GM23248 (cell line): ENCODE data around the gene CST9L. TPM values are rescaled to one million over a fixed set of nuclear protein-coding genes. Genes with fewer than 3 reads are reported as not detected.

Source experiments
- DNase-seq: peaks from one replicate; pipeline ENCODE4 v3.0.0-alpha.2; 2015
- H2AFZ ChIP-seq: fragments of 200-600 bp; sonication (generic); 2 replicates; pipeline ENCODE4 v1.6.1; 2016; ENCODE audit warnings: antibody characterized with exemption
- H3F3A ChIP-seq: fragments of 200-600 bp; sonication (generic); 2 replicates; pipeline ENCODE4 v1.6.1; 2016; ENCODE audit warnings: mild to moderate bottlenecking, antibody characterized with exemption, mixed run types; ENCODE audit not compliant: insufficient read depth
- H3K27ac ChIP-seq: fragments of 200-600 bp; sonication (generic); 2 replicates; pipeline ENCODE4 v1.5.1; 2016; ENCODE audit warnings: mild to moderate bottlenecking
- H3K27me3 ChIP-seq: fragments of 200-600 bp; sonication (generic); replicated peaks from 2 replicates; pipeline ENCODE4 v1.6.1; 2016; ENCODE audit warnings: mild to moderate bottlenecking; ENCODE audit not compliant: insufficient read depth
- H3K36me3 ChIP-seq: fragments of 200-600 bp; sonication (generic); 2 replicates; pipeline ENCODE4 v1.6.1; 2016; ENCODE audit warnings: low read depth, mild to moderate bottlenecking
- H3K4me1 ChIP-seq: fragments of 200-600 bp; sonication (generic); 2 replicates; pipeline ENCODE4 v1.6.1; 2016; ENCODE audit warnings: mild to moderate bottlenecking; ENCODE audit not compliant: insufficient read depth
- H3K4me2 ChIP-seq: fragments of 200-600 bp; sonication (generic); one replicate; pipeline ENCODE4 v1.6.1; 2016; ENCODE audit warnings: mild to moderate bottlenecking; ENCODE audit not compliant: unreplicated experiment
- H3K4me3 ChIP-seq: fragments of 200-600 bp; sonication (generic); 2 replicates; pipeline ENCODE4 v1.5.1; 2016; ENCODE audit warnings: mild to moderate bottlenecking
- H3K79me2 ChIP-seq: fragments of 200-600 bp; sonication (generic); 2 replicates; pipeline ENCODE4 v1.6.1; 2016; ENCODE audit warnings: mild to moderate bottlenecking; ENCODE audit not compliant: insufficient read depth
- H3K9ac ChIP-seq: fragments of 200-600 bp; sonication (generic); 2 replicates; pipeline ENCODE4 v1.6.1; 2016; ENCODE audit warnings: mild to moderate bottlenecking
- H3K9me2 ChIP-seq: fragments of 200-600 bp; sonication (generic); 2 replicates; pipeline ENCODE4 v1.6.1; 2016; ENCODE audit warnings: mixed run types, mild to moderate bottlenecking, moderate library complexity; ENCODE audit not compliant: insufficient read depth
- H3K9me3 ChIP-seq: fragments of 200-600 bp; sonication (generic); one replicate; pipeline ENCODE4 v1.6.1; 2017; ENCODE audit warnings: low read depth
- H4K20me1 ChIP-seq: fragments of 200-600 bp; sonication (generic); 2 replicates; pipeline ENCODE4 v1.6.0; 2016; ENCODE audit not compliant: insufficient read depth
- EZH2 ChIP-seq: fragments of 200-600 bp; sonication (generic); IDR thresholded peaks from 2 replicates; pipeline ENCODE4 v1.6.1; 2018; ENCODE audit warnings: antibody characterized with exemption, mild to moderate bottlenecking; ENCODE audit not compliant: insufficient read depth, poor library complexity, severe bottlenecking
- EZH2phosphoT487 ChIP-seq: fragments of 200-600 bp; sonication (generic); IDR thresholded peaks from 2 replicates; pipeline ENCODE4 v1.6.1; 2018; ENCODE audit warnings: antibody characterized with exemption, moderate library complexity, mild to moderate bottlenecking, low read depth; ENCODE audit not compliant: insufficient read depth
- WGBS, 2 experiments: methylation state at CpG; one replicate each; pipeline ENCODE4 v1.1.6; 2015 to 2017; ENCODE audit warnings: low lambda C conversion rate in 2 of 2, low coverage in 1 of 2; ENCODE audit errors: missing lambda C conversion rate in 2 of 2; 5-methylcytosine and 5-hydroxymethylcytosine counted together
- in situ Hi-C: fragments of 300-500 bp; cut with MboI; formaldehyde crosslinking; loops from 2 replicates; pipeline ENCODE4 v1.15.0; 2020
- polyA plus RNA-seq: library from polyadenylated mRNA; unstranded; fragments of >200 nt; fragmentation: Nextera tagmentation; extraction: Ambion mirVana; gene quantifications from 2 replicates; pipeline ENCODE4 v1.2.1, GENCODE V29; 2016
- total RNA-seq: library from RNA; depleted of rRNA; stranded (reverse); fragments of >200 nt; shearing (Covaris generic); gene quantifications from 2 replicates; pipeline ENCODE4 v1.2.3, GENCODE V29; 2014

Gene CST9L
- total and polyA plus RNA-seq, 2 experiments from 2014 or later, result not detected

DNA sequence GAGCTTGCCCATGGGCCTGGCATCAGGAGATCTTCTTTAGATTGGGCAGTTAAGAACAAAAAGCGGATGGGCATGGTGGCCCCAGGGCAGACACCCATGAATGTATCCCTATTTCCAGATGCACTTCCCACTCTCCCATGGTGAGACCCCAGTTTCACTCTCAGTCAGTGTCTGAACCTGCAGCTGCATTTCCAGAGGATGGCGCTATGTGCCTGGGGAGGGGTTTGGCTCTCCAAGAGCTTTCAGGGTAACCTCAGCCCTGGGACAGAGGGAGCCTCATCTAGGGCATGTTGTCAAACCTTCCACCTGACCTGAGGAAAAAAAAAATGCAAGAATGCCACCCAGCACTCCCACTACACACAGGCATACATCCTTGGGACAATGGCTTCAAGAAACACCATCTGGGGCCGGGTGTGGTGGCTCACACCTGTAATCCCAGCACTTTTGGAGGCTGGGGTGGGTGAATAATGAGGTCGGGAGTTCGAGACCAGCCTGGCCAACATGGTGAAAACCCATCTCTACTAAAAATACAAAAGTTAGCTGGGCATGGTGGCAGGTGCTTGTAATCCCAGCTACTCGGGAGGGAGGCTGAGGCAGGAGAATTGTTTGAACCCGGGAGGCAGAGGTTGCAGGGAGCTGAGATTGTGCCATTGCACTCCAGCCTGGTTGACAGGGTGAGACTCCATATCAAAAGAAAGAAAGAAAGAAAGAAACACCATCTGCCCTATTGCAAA lies 1.9 kb downstream of the CST9L start:
- Histone ChIP-seq H3K9me3 (peaks cover 4% of the 10 kb centered on the region), H3K27ac (no peak overlapping the region), H3K4me2 (no peak overlapping the region), H3K36me3 (no peaks in the 10 kb centered on the region), H3F3A (no peaks in the 10 kb centered on the region), H3K9me2 (no peaks in the 10 kb centered on the region), H3K4me1 (no peaks in the 10 kb centered on the region), H3K4me3 (no peak overlapping the region), H3K27me3 (no peaks in the 10 kb centered on the region; the same call in 1 of the 2 replicates), H3K79me2 (no peaks in the 10 kb centered on the region), H4K20me1 (no peaks in the 10 kb centered on the region), H2AFZ (no peak overlapping the region), H3K9ac (no peak overlapping the region)
- in situ Hi-C loops, result no loop called here
- TF ChIP-seq EZH2phosphoT487, result no peak
- TF ChIP-seq EZH2, result no peak
- no peak for DNase-seq
- WGBS, 2 experiments, result 22 to 23% methylated on average over 6 to 7 of the region's 7 CpGs

GRCh38 chr20:23565503-23566045 lies 2.7 kb downstream of the CST9L start:
- no peak overlapping the region for H3K27ac ChIP-seq
- no peaks in the 10 kb centered on the region for H3K36me3 ChIP-seq
- WGBS, 2 experiments, result 71 to 80% methylated on average over 2 of the region's 2 CpGs
- DNase-seq, result no peak
- no peaks in the 10 kb centered on the region for H4K20me1 ChIP-seq
- no peak overlapping the region for H3K4me3 ChIP-seq
- no peak overlapping the region for H2AFZ ChIP-seq
- no peaks in the 10 kb centered on the region for H3K9me2 ChIP-seq
- H3K9me3 ChIP-seq, result peaks cover 5% of the 10 kb centered on the region
- no peaks in the 10 kb centered on the region; the same call in 1 of the 2 replicates for H3K27me3 ChIP-seq
- H3K4me2 ChIP-seq, result no peak overlapping the region
- H3F3A ChIP-seq, result no peaks in the 10 kb centered on the region
- H3K4me1 ChIP-seq, result no peaks in the 10 kb centered on the region
- H3K9ac ChIP-seq, result no peak overlapping the region
- no peaks in the 10 kb centered on the region for H3K79me2 ChIP-seq
- TF ChIP-seq EZH2, result no peak
- TF ChIP-seq EZH2phosphoT487, result no peak
- in situ Hi-C loops, result no loop called here

DNA sequence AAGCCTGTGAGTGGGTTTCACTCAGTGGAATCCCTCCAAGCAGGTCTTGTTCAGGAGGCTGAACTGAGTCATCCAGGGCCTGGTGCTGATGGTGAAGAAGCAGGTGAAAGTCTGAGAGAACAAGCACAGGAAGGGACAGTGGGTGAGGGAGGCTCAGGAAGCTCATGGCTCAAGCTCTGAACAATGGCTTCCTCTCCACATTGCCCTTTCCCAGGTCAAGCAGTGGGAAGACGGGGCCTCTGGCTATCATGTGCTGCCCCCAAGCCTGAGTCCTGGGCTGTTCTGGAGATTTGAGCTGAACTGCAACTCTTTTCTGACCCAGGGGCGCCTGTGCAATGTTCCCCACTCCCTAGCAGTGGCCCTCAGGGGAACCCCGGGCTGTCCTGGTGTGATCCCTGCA lies 3.4 kb downstream of the CST9L start:
- no peaks in the 10 kb centered on the region for H3F3A ChIP-seq
- H3K9me2 ChIP-seq, result no peaks in the 10 kb centered on the region
- H3K4me3 ChIP-seq, result no peak overlapping the region
- in situ Hi-C loops, result no loop called here
- no peak overlapping the region for H3K9ac ChIP-seq
- no peak overlapping the region for H3K4me2 ChIP-seq
- no peaks in the 10 kb centered on the region for H3K79me2 ChIP-seq
- no peaks in the 10 kb centered on the region for H4K20me1 ChIP-seq
- no peak for TF ChIP-seq EZH2
- TF ChIP-seq EZH2phosphoT487, result no peak
- WGBS, 2 experiments, result 9 to 30% methylated on average over 3 of the region's 3 CpGs
- no peaks in the 10 kb centered on the region; the same call in 1 of the 2 replicates for H3K27me3 ChIP-seq
- no peaks in the 10 kb centered on the region for H3K36me3 ChIP-seq
- no peak for DNase-seq
- H3K27ac ChIP-seq, result no peak overlapping the region
- H3K9me3 ChIP-seq, result peaks cover 5% of the 10 kb centered on the region
- H2AFZ ChIP-seq, result no peak overlapping the region
- H3K4me1 ChIP-seq, result no peaks in the 10 kb centered on the region

DNA sequence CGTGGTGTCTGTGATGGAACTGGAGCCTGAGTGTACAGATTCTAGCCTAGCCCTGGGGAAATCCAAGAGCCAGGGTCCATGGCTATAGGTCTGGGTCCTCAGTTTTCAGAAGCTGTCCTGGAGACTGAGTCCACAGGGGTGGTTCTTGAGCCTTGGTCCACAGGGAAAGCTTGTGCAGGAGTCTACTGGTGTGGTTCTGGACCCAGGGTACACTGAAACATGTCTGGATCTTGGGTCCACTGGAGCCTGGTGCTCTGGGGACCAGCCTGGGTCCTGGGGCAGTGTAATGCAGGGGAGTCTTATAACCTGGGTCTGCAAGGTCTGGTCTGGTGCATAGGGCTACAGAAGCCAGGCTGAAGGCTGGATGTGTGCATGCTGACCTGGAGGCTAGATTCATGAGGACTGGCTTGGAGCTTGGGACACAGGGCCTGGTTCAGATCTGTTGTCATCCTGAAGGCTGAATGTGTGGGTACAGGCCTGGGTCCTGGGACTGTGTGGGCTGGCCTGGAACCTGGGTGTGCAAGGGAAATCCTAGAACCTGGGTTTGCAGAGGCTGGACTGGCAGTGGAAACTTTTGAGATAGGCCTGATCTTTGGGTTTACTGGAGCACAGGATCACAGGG lies 5.5 kb downstream of the CST9L start:
- Histone ChIP-seq H3F3A (no peaks in the 10 kb centered on the region), H3K4me1 (no peaks in the 10 kb centered on the region), H3K4me3 (no peak overlapping the region), H3K27me3 (no peaks in the 10 kb centered on the region; the same call in 1 of the 2 replicates), H3K27ac (no peak overlapping the region), H3K9me2 (no peaks in the 10 kb centered on the region), H4K20me1 (no peaks in the 10 kb centered on the region), H2AFZ (no peak overlapping the region), H3K9ac (no peak overlapping the region), H3K9me3 (peaks cover 5% of the 10 kb centered on the region), H3K36me3 (no peaks in the 10 kb centered on the region), H3K79me2 (no peaks in the 10 kb centered on the region), H3K4me2 (no peak overlapping the region)
- TF ChIP-seq EZH2phosphoT487, result no peak
- TF ChIP-seq EZH2, result no peak
- DNase-seq, result no peak
- in situ Hi-C loops, result no loop called here
- 0 to 17% methylated on average over 1 of the region's 1 CpG for WGBS, 2 experiments
